NCI-H446 treated with DMSO at 0.1 percent for 48 hours (cell line): Measurements from ENCODE around the gene TTLL11.

Experiments
- DNase-seq: peaks from one replicate; lab custom pipeline; 2025; lab: John Stamatoyannopoulos, UW

Gene TTLL11

DNA sequence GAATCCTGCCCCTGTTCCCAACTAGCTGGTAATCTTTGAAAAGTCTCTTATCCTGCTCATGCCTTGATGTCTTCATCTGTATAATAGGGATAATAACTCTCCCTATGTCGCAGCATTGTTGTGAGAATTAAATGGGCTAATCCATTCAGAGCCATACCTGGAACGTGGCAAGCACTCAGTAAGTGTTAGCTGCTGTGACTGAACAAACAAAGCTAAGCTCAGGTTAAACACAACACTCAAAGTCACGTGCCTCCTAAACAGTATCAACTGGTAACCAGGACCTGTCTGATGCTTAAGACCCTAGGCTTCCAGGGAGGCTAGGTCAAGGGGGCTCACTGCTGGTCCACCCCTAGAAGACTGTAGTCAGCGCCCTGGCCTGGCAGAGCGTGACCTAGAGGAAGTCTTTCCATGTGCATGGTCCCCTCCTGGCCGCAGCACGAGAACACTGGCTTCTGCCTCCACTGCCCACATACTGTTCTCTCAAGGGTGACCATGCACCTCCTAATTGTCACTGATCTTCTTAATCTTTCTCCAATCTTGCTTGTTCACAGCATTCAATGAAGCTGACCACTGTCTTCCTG is 211.1 kb downstream of the TTLL11 start:
- DNase-seq: no peak

GRCh38 chr9:121880343-121880898 is 212.7 kb downstream of the TTLL11 start:
- DNase-seq: no peak

DNA sequence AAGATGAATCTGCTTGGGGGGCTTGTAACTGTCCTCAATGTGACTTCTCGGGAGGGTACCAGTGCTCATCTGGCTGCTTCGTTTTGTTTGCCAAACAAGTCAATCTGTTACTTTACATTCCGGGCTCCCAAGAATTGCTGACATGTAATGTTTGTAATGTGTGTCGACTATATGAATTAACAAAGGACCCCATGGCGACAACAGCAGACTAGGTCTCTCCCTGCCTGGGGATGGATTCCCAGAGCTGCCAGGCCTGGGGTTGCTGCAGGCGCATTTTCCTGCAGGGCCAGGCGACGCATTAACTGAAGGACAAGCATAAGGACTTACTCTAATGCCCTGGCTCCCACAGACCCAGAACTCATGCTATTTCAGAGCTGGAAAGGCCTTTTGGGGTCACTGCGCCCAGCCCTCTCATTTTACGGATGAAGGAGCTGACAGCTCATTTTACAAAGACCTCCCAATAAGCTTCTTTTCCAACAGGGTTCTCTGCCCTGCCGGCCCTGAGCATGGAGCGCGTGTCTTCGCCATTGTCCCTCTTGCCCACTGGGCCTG is 214.8 kb downstream of the TTLL11 start:
- no peak for DNase-seq

GRCh38 chr9:121876658-121877271 is 216.3 kb downstream of the TTLL11 start:
- no peak for DNase-seq

- no peak for DNase-seq
These were observed 216.9 kb downstream of the TTLL11 start for GRCh38 chr9:121876255-121876654.

DNA sequence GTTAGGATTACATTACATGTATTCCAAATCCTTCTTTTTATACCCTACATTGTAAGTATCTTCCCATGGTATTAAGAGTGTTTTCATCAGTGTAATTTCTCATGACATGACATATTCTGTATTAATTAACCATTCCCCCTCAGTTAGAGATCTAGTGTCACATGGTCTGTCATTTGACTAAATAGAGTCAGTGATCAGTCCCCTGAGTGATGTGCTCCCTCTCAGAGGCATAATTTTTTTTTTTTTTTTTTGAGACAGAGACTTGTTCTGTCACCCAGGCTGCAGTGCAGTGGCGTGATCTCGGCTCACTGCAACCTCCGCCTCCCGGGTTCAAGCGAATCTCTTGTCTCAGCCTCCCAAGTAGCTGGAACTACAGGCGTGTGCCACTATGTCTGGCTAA is 218.6 kb downstream of the TTLL11 start:
- no peak for DNase-seq

DNA sequence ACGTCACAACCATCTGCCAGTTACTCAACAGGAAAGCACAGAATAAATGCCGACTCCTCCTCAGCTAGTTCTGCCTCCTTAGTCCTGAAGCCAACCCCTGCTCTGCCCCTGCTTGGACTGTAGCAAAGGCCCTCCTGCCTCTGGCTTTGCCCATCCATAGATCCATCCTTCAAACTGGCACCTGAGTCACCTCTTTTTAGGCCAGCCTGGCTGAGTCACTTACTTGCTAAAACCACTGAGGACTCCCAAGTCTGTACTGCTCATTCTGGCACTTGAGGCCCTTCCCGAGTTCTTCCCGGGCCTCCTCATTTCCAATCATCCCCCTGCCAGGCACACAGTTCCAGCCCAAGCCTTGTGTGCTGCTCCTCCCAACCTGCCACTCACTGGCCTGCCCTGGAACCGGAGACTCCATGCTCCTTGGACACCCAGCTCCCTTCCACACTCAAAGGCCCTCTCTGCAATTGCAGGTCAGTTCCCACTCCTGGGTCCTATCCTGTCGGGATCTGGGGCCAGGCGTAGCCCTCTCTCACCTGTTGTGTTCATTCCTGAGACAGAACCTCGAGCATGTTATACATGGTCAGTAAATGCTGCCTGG is 221.6 kb downstream of the TTLL11 start:
- no peak for DNase-seq

- no peak for DNase-seq
These were observed 222.8 kb downstream of the TTLL11 start for GRCh38 chr9:121870271-121870670.

DNA sequence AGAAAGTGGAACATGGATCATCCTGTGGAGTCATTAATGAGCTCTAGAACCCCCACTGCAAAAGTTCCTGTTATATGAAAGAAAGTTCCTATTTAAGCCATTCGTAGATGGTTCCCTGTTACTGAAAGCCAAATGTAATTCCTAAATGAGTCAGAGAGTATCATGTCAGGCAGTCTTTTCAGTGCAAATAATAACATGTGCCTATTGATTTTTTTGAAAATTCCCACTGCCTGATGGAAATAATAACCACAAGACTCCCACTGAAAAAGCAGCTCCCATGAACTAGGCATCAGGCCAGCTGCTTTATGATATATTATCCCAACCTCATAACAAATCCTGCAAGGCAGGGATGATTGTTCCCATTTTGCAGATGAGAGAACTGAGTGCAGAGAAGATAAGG is 224.5 kb downstream of the TTLL11 start:
- no peak for DNase-seq

DNA sequence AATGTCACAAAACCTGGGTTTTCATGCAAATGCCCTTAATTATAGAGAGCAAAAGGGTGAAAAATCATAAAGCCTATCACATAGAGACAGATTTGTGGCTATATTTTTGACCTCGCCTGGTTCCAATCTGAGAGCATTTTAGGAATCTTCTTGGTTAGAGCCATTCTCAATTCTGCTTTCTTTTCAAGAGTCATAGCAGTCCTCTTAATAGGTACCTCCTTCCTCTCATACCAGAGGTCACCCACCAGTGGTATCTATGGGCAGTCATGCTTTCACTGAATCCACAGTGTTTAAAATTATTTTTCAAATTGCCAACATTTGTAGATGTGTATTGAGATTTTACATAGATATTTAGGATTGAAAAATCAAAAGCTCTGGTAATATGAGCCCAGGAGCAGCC is 226.2 kb downstream of the TTLL11 start:
- no peak for DNase-seq

- DNase-seq: no peak
These were observed 227.2 kb downstream of the TTLL11 start for GRCh38 chr9:121865884-121866283.

DNA sequence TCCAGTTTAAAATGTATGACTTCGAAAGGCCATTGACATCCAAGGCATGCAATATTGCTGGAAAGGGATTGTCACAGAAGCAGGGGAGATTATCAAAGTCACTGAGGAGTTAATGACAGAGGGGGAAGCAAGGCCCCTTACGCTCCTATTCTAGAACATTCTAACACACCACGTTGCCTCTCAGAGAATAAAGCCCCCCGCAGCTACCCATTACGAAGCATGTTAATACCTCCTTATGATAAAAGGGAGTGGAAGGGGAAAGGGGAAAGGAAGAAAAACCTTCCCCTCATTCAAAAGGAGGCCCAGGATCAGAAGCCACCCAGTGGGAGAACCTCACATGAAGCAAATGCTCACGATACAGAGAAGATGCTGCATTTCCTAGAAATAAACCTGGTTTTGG is 228.0 kb downstream of the TTLL11 start:
- DNase-seq: no peak

DNA sequence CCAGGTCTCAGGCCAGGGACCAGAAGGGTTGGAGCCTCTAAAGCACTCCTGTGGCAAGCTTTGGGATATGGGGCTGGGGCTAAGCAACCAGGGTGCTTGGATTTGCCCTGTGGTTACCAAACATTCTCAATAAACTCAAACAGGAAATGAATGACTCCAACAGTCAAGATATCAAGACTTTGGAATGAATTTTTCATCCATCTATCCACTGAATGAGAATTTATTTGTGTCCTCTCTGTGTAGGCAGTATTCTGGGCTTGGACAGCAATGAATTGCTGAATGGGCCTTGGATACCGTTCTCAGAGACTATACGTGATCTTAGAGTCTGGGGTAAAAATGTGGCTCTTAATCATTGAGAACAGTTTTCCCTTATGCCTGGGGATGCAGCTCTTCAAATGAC is 229.2 kb downstream of the TTLL11 start:
- no peak for DNase-seq

- DNase-seq: no peak
These were observed 230.5 kb downstream of the TTLL11 start for GRCh38 chr9:121862371-121863332.

- DNase-seq: no peak
These were observed 231.5 kb downstream of the TTLL11 start for GRCh38 chr9:121861501-121862180.

DNA sequence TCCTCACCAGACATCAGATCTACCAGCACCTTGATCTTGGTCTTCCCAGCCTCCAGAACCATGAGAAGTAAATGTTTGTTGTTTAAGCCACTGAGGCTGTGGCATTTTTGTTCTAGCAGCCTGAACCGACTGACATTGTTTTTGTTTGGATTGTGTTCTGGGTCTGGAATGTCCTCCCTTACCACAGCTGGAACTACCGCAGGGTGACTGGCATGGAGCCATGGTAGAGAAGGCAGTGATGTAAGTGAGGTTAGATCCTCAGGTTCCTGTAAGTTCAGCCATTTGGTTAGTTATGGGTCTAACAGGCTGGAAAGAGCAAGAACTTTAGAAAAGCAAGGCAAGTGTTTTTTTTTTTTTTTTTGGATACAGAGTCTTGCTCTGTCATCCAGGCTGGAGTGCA is 232.4 kb downstream of the TTLL11 start:
- no peak for DNase-seq

DNA sequence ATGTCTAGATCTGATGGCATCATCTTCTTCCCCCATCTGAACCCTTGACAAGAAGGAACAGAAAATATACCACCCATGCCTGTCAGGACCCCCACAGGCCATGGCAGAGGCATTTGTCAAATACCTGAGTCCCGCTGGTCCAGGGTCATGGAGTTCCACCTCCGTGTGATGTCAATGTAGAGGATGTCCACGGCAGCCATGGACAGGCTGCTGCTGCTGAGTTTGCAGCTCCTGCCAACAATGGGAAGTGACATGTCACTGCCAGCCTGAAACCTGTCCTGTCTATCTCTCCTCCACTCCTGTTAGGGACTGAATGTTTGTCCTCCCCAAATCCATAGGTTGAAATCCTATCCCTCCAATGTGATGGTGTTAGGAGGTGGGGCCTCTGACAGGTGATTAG is 232.9 kb downstream of the TTLL11 start:
- no peak for DNase-seq

GRCh38 chr9:121859646-121860045 is 233.5 kb downstream of the TTLL11 start:
- no peak for DNase-seq

GRCh38 chr9:121858788-121859187 is 234.3 kb downstream of the TTLL11 start:
- no peak for DNase-seq

DNA sequence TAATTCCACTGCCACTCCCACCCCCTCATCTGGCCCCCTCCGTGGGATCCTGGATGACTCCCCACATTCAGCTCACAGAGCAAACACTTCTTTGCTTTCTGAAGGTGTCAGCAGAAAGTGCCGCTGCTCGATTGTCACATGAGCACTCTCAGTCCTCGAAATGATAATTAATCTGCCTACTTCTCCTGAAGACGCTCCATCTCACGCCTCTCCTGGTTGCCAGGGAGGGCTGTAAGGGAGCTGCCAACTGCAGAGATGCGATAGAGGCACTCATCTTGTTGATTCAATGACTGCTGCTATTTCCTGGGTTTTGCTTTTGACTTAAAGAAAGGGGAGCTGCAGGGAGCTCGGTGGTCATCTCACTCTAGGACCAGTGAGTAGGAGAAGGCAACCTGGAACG is 235.2 kb downstream of the TTLL11 start:
- DNase-seq: no peak

GRCh38 chr9:121855476-121855875 is 237.6 kb downstream of the TTLL11 start:
- no peak for DNase-seq
